C4-2B (cell line): ENCODE measurements around the gene OPTC.

Experiments
- CTCF ChIP-seq: fragments of 450-650 bp; conservative IDR thresholded peaks from 2 replicates; pipeline ENCODE4 v1.5.1; 2017; ENCODE audit warnings: mild to moderate bottlenecking
- ZFX ChIP-seq: fragments of 450-650 bp; IDR thresholded peaks from 2 replicates; pipeline ENCODE4 v1.6.1; 2017

DNA sequence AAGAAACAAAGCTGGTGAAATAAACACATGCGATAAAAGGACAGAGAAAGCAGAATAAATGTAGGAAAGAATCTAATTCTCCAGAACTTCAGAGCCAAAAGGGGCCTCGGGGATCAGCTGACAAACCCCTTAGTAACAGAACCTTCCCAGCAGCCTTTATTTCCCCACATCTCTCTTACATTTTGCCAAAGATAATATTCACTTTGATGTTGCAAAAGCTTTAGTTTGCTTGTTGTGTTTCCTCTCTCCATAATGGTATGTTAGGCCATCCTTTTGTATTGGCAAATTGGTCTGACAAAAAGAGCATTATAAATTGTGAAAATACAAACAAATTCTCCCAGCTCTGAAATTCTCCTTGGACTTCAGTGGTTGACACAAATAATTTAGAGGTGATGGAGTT, 54.9 kb downstream of the OPTC start:
- TF ChIP-seq CTCF = no peak
- no peak for TF ChIP-seq ZFX
